ENCODE results near the gene CDK17.

- TF ChIP-seq CSRNP3 (CRISPR knock-in tag; IDR thresholded peaks at IDR 0.05): no peak
- no peak for TF ChIP-seq CREB5 (CRISPR knock-in tag; IDR thresholded peaks at IDR 0.05; ENCODE audit: low read depth)
- no peak for TF ChIP-seq ZFP3 (CRISPR knock-in tag; IDR thresholded peaks at IDR 0.05)
- TF ChIP-seq TOX (CRISPR knock-in tag; IDR thresholded peaks at IDR 0.05; ENCODE audit: borderline replicate concordance): no peak
- TF ChIP-seq ARNTL (CRISPR knock-in tag; IDR thresholded peaks at IDR 0.05; ENCODE audit: borderline replicate concordance, low read depth): no peak
- no peak for TF ChIP-seq ISL1 (CRISPR knock-in tag; IDR thresholded peaks at IDR 0.05)
- TF ChIP-seq ZC3H10 (CRISPR knock-in tag; IDR thresholded peaks at IDR 0.05): no peak
- no peak for TF ChIP-seq PATZ1 (CRISPR knock-in tag; IDR thresholded peaks at IDR 0.05; ENCODE audit: borderline replicate concordance)
- no peak for TF ChIP-seq POU6F1 (CRISPR knock-in tag; IDR thresholded peaks at IDR 0.05; ENCODE audit: borderline replicate concordance, low read depth)
- no peak for TF ChIP-seq ZFP30 (CRISPR knock-in tag; IDR thresholded peaks at IDR 0.05)
- no peak for TF ChIP-seq TCF4 (CRISPR knock-in tag; IDR thresholded peaks at IDR 0.05; ENCODE audit: borderline replicate concordance)
- no peak for TF ChIP-seq ESRRG (CRISPR knock-in tag; IDR thresholded peaks at IDR 0.05)
- no peak for TF ChIP-seq RARB (CRISPR knock-in tag; IDR thresholded peaks at IDR 0.05)
Measured at GRCh38 chr12:96396209-96396608, 4.0 kb downstream of the CDK17 start.
